HCT116 (cell line): Measurements from ENCODE around the gene ZNF416. TPM values are rescaled to one million over a fixed set of nuclear protein-coding genes. Genes with fewer than 3 reads are reported as not detected.

Experiments used
- ATAC-seq: fragments of 200-7000 bp; cut with Tn5 transposase; 2 replicates; pipeline ENCODE4 v1.9.1; 2020; ENCODE audit warnings: mild to moderate bottlenecking, moderate library complexity
- BruUV-seq: library from RNA; stranded (reverse); fragments of 400-500 nt; replicated peaks from 2 replicates; lab custom pipeline; 2021; lab: Mats Ljungman, UMichigan
- CTCF ChIA-PET: fragments of 300-600 bp; sonication (Branson Sonifier 250); formaldehyde crosslinking; loops from one replicate; lab custom pipeline; 2021; ENCODE audit warnings: antibody characterized with exemption; lab: Charles Lee
- POLR2A ChIA-PET: fragments of 300-600, 350-600 bp; sonication (Branson Sonifier 250); formaldehyde crosslinking; loops from one replicate; lab custom pipeline; 2021; ENCODE audit warnings: antibody characterized with exemption; lab: Charles Lee
- RAD21 ChIA-PET, 2 experiments: fragments of 300-600 bp; sonication (Branson Sonifier 250); formaldehyde crosslinking; loops; one replicate each; lab custom pipeline; 2023; ENCODE audit warnings: low total read pairs in 2 of 2; ENCODE audit not compliant: uncharacterized antibody in 2 of 2, unreplicated experiment in 2 of 2, low non-redundant PET in 1 of 2; lab: Charles Lee
- DNase-seq: peaks from one replicate; pipeline ENCODE4 v3.0.0-alpha.2; 2010; ENCODE audit warnings: low read depth, low spot score
- H2AFZ ChIP-seq: fragments of 200-600 bp; shearing (Covaris generic), sonication (generic); 2 replicates; pipeline ENCODE4 v1.6.1; 2017; ENCODE audit warnings: low read depth, mixed run types, mixed read lengths, antibody characterized with exemption, low read length; ENCODE audit not compliant: poor library complexity, severe bottlenecking
- H3K27ac ChIP-seq: 2 replicates; pipeline ENCODE4 v1.5.1; 2012; ENCODE audit warnings: low read depth, low read length
- H3K27me3 ChIP-seq: fragments of 200-600 bp; sonication (generic); 2 replicates; pipeline ENCODE4 v1.6.1; 2016; ENCODE audit warnings: mixed run types, low read length, mixed read lengths; ENCODE audit not compliant: insufficient read depth
- H3K36me3 ChIP-seq, 2 experiments: fragments of 200-500 bp in 1 of 2; fragments of 200-600 bp in 1 of 2; sonication (Bioruptor generic) in 1 of 2; sonication (generic) in 1 of 2; 2 replicates each; pipeline versions ENCODE4 v1.5.1 to v1.6.1; 2014 to 2016; ENCODE audit warnings: low read length in 2 of 2, inconsistent platforms in 1 of 2, mixed read lengths in 1 of 2, mixed run types in 1 of 2; ENCODE audit not compliant: insufficient read depth in 2 of 2, control insufficient read depth in 1 of 2
- H3K4me1 ChIP-seq, 2 experiments: fragments of 200-600 bp in 1 of 2; sonication (generic) in 1 of 2; 2 replicates each; pipeline versions ENCODE4 v1.5.1 to v1.6.1; 2012 to 2017; ENCODE audit warnings: low read length in 2 of 2, inconsistent platforms in 1 of 2, mild to moderate bottlenecking in 1 of 2, mixed read lengths in 1 of 2, mixed run types in 1 of 2, moderate library complexity in 1 of 2; ENCODE audit not compliant: insufficient read depth in 2 of 2, control insufficient read depth in 1 of 2
- H3K4me2 ChIP-seq: fragments of 200-600 bp; sonication (generic); 2 replicates; pipeline ENCODE4 v1.6.1; 2017; ENCODE audit warnings: mixed run types, low read length, mixed read lengths
- H3K4me3 ChIP-seq, 2 experiments: fragments of 200-600 bp in 1 of 2; sonication (generic) in 1 of 2; replicated peaks in 1 of 2; 2 replicates each; pipeline ENCODE4 v1.5.1; 2011 to 2016; ENCODE audit warnings: low read length in 2 of 2, control low read depth in 1 of 2, low read depth in 1 of 2, mild to moderate bottlenecking in 1 of 2, mixed read lengths in 1 of 2, mixed run types in 1 of 2
- H3K79me2 ChIP-seq: fragments of 200-600 bp; sonication (generic); 2 replicates; pipeline ENCODE4 v1.6.1; 2017; ENCODE audit warnings: mild to moderate bottlenecking, mixed run types, low read length, moderate library complexity, mixed read lengths; ENCODE audit not compliant: insufficient read depth
- H3K9ac ChIP-seq: fragments of 200-600 bp; sonication (generic); 2 replicates; pipeline ENCODE4 v1.6.1; 2016; ENCODE audit warnings: low read length, mixed read lengths
- H3K9me2 ChIP-seq: fragments of 200-600 bp; sonication (generic), shearing (Covaris generic); 2 replicates; pipeline ENCODE4 v1.6.1; 2017; ENCODE audit warnings: mixed run types, mild to moderate bottlenecking, moderate library complexity; ENCODE audit not compliant: insufficient read depth
- H3K9me3 ChIP-seq, 2 experiments: fragments of 200-500 bp in 1 of 2; fragments of 200-600 bp in 1 of 2; sonication (Bioruptor generic) in 1 of 2; sonication (generic) in 1 of 2; 2 replicates each; pipeline ENCODE4 v1.6.1; 2014 to 2017; ENCODE audit warnings: low read length in 2 of 2, mixed read lengths in 2 of 2, inconsistent platforms in 1 of 2, low read depth in 1 of 2, mild to moderate bottlenecking in 1 of 2, mixed run types in 1 of 2, moderate library complexity in 1 of 2; ENCODE audit not compliant: control insufficient read depth in 1 of 2, insufficient read depth in 1 of 2
- H4K20me1 ChIP-seq: fragments of 200-600 bp; sonication (generic), shearing (Covaris generic); 2 replicates; pipeline ENCODE4 v1.6.1; 2017; ENCODE audit warnings: mixed run types, mild to moderate bottlenecking, moderate library complexity; ENCODE audit not compliant: insufficient read depth
- CEBPB ChIP-seq: IDR thresholded peaks from 2 replicates; pipeline ENCODE4 v1.6.1; 2012; ENCODE audit warnings: low read depth
- EGR1 ChIP-seq: IDR thresholded peaks from 2 replicates; pipeline ENCODE4 v1.6.1; 2012; ENCODE audit warnings: low read depth
- ELF1 ChIP-seq: IDR thresholded peaks from 2 replicates; pipeline ENCODE4 v1.6.1; 2012; ENCODE audit warnings: low read depth, borderline replicate concordance
- EZH2phosphoT487 ChIP-seq: fragments of 200-600 bp; IDR thresholded peaks from 2 replicates; pipeline ENCODE4 v1.6.1; 2018; ENCODE audit warnings: antibody characterized with exemption, borderline replicate concordance
- FOSL1 ChIP-seq: IDR thresholded peaks from 2 replicates; pipeline ENCODE4 v1.6.1; 2012; ENCODE audit warnings: low read depth
- JUND ChIP-seq: IDR thresholded peaks from 2 replicates; pipeline ENCODE4 v1.6.1; 2012
- POLR2A ChIP-seq: IDR thresholded peaks from 2 replicates; pipeline ENCODE4 v1.7.0; 2011; ENCODE audit warnings: borderline replicate concordance; ENCODE audit not compliant: insufficient read depth, insufficient read length; ENCODE audit errors: extremely low read depth
- POLR2AphosphoS5 ChIP-seq: IDR thresholded peaks from 2 replicates; pipeline ENCODE4 v1.6.1; 2011; ENCODE audit warnings: mild to moderate bottlenecking, low read depth, low read length, moderate library complexity
- RAD21 ChIP-seq: IDR thresholded peaks from 2 replicates; pipeline ENCODE4 v1.6.1; 2012; ENCODE audit warnings: low read depth, mild to moderate bottlenecking
- SP1 ChIP-seq: IDR thresholded peaks from 2 replicates; pipeline ENCODE4 v1.6.1; 2012; ENCODE audit warnings: low read depth
- TCF7L2 ChIP-seq: IDR thresholded peaks from 2 replicates; pipeline ENCODE4 v1.7.0; 2011; ENCODE audit warnings: borderline replicate concordance, inconsistent platforms; ENCODE audit not compliant: insufficient read depth, insufficient read length; ENCODE audit errors: extremely low read depth
- ZBTB33 ChIP-seq: IDR thresholded peaks from 2 replicates; pipeline ENCODE4 v1.6.1; 2011; ENCODE audit warnings: mild to moderate bottlenecking, low read length, moderate library complexity; ENCODE audit not compliant: insufficient replicate concordance; ENCODE audit errors: extremely low read depth
- ZFX ChIP-seq: fragments of 450-650 bp; IDR thresholded peaks from 2 replicates; pipeline ENCODE4 v1.6.1; 2017
- intact Hi-C: fragments of 100-400 bp; cut with micrococcal nuclease; formaldehyde crosslinking; loops from 2 replicates; pipeline ENCODE4 v1.10.0; 2022
- total RNA-seq: library from RNA; stranded (reverse); gene quantifications from one replicate; pipeline ENCODE4 v1.2.1, GENCODE V29; 2021; ENCODE audit not compliant: unreplicated experiment
- TF ChIP-seq, protein P1 (sequence below): IDR thresholded peaks from 2 replicates; pipeline ENCODE4 v1.6.1; 2012
- TF ChIP-seq, protein P2 (sequence below): IDR thresholded peaks from 2 replicates; pipeline ENCODE4 v1.6.1; 2012

Gene ZNF416
- total RNA-seq, 1 experiment from 2014 or later: 4.0 TPM

DNA sequence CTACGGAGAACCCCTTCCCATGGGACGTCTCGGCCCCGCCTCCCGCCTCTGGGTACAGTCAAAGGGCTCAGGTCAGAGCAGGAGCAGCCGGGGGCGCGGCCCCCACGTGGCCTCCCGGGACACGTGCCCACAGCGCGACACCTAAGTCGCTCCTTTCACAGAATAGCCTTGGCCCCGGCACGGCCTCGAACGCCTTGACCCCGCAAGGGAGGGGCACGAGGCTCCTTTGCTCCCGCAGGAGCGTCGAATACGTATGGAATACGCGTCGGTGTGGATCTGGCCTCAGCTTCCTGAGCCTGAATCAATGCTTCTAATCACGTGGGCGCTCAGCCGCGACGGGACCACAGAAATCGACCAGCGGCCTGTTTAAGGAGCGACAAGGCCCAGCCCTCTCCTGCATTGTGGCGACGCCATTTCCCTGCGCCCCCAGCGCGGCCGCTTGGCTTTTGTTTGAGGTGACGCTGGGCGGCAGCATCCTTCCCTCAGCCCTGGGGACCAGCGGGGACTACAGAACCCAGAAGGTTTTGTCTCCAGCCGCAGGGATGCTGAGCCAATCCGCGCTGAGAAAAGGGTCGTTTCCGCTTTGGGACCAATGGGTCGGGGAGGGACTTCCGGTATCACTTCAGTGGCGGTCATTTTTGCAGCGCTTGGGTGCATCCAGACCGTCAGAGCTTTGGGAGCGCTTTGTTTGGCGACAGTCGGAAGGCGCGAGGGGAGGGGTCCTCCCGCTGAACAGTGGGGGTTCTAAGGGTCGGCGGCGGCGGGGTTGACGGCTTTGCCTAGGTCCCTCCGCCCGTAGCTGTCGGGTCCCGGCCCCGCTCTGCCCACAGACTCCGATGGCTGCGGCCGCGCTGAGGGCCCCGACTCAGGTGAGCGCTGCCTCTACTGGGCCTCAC lies 5.1 kb upstream of the ZNF416 start, which contains the start of gene ZIK1:
Gene ZIK1 (plus strand): TSS at position 625 of the 896 bp plus-strand sequence. CDS start 212 bp downstream, at position 837.
- BruUV-seq: no TSS peak
- RAD21 ChIA-PET: no interaction called here
- ATAC-seq: no peak
- Histone ChIP-seq H3K27ac (no peak within 1 kb of the TSS), H3K79me2 (no peaks in the 10 kb centered on the region), H3K4me1 (peaks cover 0 to 6% of the 10 kb centered on the region in 2 experiments; a peak in 2 of 4 replicates), H3K36me3 (no peaks in the 10 kb centered on the region), H3K4me3 (no peak within 1 kb of the TSS), H4K20me1 (no peaks in the 10 kb centered on the region), H3K9me3 (peaks cover 0 to 12% of the 10 kb centered on the region in 2 experiments; a peak in 2 of 4 replicates), H3K9ac (no peak within 1 kb of the TSS), H3K4me2 (no peak within 1 kb of the TSS), H3K27me3 (no peaks in the 10 kb centered on the region), H2AFZ (no peak within 1 kb of the TSS), H3K9me2 (no peaks in the 10 kb centered on the region)
- CTCF ChIA-PET: no interaction called here
- no peak for DNase-seq
- intact Hi-C loops: no loop called here
- TF ChIP-seq, protein P1, sequence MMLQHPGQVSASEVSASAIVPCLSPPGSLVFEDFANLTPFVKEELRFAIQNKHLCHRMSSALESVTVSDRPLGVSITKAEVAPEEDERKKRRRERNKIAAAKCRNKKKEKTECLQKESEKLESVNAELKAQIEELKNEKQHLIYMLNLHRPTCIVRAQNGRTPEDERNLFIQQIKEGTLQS: no peak
- TF ChIP-seq ELF1 (no peak), POLR2AphosphoS5 (no peak), FOSL1 (no peak), CEBPB (no peak), EGR1 (no peak), EZH2phosphoT487 (no peak), TCF7L2 (no peak), RAD21 (no peak), JUND (no peak), ZBTB33 (no peak), ZFX (no peak), POLR2A (no peak), SP1 (no peak)
- TF ChIP-seq, protein P2, sequence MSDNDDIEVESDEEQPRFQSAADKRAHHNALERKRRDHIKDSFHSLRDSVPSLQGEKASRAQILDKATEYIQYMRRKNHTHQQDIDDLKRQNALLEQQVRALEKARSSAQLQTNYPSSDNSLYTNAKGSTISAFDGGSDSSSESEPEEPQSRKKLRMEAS: no peak
- POLR2A ChIA-PET: no interaction called here
